COR-L47 (cell line): ENCODE results near the gene CHAF1B.
A peak's percentile ranks its signal among the peaks of the same experiment; 100 is the strongest.

Source experiments
- DNase-seq: peaks from one replicate; lab custom pipeline; 2025; lab: John Stamatoyannopoulos, UW

The CHAF1B gene

GRCh38 chr21:36428761-36429432, 43.7 kb downstream of the CHAF1B start:
- DNase-seq, result no peak

GRCh38 chr21:36429947-36430546, 44.9 kb downstream of the CHAF1B start:
- no peak for DNase-seq

- DNase-seq, result no peak
Measured at GRCh38 chr21:36430841-36431240, 45.6 kb downstream of the CHAF1B start.

- DNase-seq, result no peak
Measured at GRCh38 chr21:36431252-36431651, 46.1 kb downstream of the CHAF1B start.

- no peak for DNase-seq
Measured at GRCh38 chr21:36433059-36433709, 48.0 kb downstream of the CHAF1B start.

- no peak for DNase-seq
Measured at GRCh38 chr21:36434144-36434543, 49.0 kb downstream of the CHAF1B start.

- DNase-seq, result no peak
Measured at GRCh38 chr21:36436829-36437744, 51.9 kb downstream of the CHAF1B start.

GRCh38 chr21:36437745-36438128, 52.5 kb downstream of the CHAF1B start:
- no peak for DNase-seq

GRCh38 chr21:36441715-36442114, 56.5 kb downstream of the CHAF1B start:
- DNase-seq, result no peak

- no peak for DNase-seq
Measured at GRCh38 chr21:36446301-36446700, 61.1 kb downstream of the CHAF1B start.

GRCh38 chr21:36450511-36450910, 65.3 kb downstream of the CHAF1B start:
- DNase-seq, result no peak

- no peak for DNase-seq
Measured at GRCh38 chr21:36451506-36451905, 66.3 kb downstream of the CHAF1B start.

- no peak for DNase-seq
Measured at GRCh38 chr21:36452281-36452825, 67.2 kb downstream of the CHAF1B start.

GRCh38 chr21:36454093-36454531, 68.9 kb downstream of the CHAF1B start:
- DNase-seq, result peak; percentile 88

- no peak for DNase-seq
Measured at GRCh38 chr21:36454706-36455105, 69.5 kb downstream of the CHAF1B start.

GRCh38 chr21:36456729-36457414, 71.7 kb downstream of the CHAF1B start:
- no peak for DNase-seq

- DNase-seq, result no peak
Measured at GRCh38 chr21:36459098-36459497, 73.9 kb downstream of the CHAF1B start.

GRCh38 chr21:36460866-36461265, 75.7 kb downstream of the CHAF1B start:
- no peak for DNase-seq

- DNase-seq, result no peak
Measured at GRCh38 chr21:36461277-36461917, 76.2 kb downstream of the CHAF1B start.

GRCh38 chr21:36461918-36462486, 76.8 kb downstream of the CHAF1B start:
- DNase-seq, result no peak

- no peak for DNase-seq
Measured at GRCh38 chr21:36463204-36463603, 78.0 kb downstream of the CHAF1B start.
